GM04503 (cell line): ENCODE measurements around the gene TNFAIP2.

Experiments used
- DNase-seq: peaks from one replicate; pipeline ENCODE4 v3.0.0-alpha.2; 2012; ENCODE audit warnings: low read depth

Gene TNFAIP2

GRCh38 chr14:103094406-103095209, 28.7 kb upstream of the TNFAIP2 start, which contains the start of gene EXOC3L4:
EXOC3L4 (plus strand) TSS chr14:103094725; CDS start chr14:103100220, 5,495 bp downstream.
- no peak for DNase-seq

- no peak for DNase-seq
Measured at GRCh38 chr14:103095210-103095778, 28.0 kb upstream of the TNFAIP2 start.

GRCh38 chr14:103096387-103096786, 26.9 kb upstream of the TNFAIP2 start:
- no peak for DNase-seq

GRCh38 chr14:103097244-103097993, 25.8 kb upstream of the TNFAIP2 start:
- no peak for DNase-seq

- no peak for DNase-seq
Measured at GRCh38 chr14:103097994-103098957, 25.0 kb upstream of the TNFAIP2 start.

GRCh38 chr14:103099081-103099732, 24.1 kb upstream of the TNFAIP2 start:
- no peak for DNase-seq

GRCh38 chr14:103099733-103100280, 23.5 kb upstream of the TNFAIP2 start:
- DNase-seq: no peak

- no peak for DNase-seq
Measured at GRCh38 chr14:103100281-103101121, 22.8 kb upstream of the TNFAIP2 start.

GRCh38 chr14:103101257-103101962, 21.9 kb upstream of the TNFAIP2 start:
- no peak for DNase-seq

- no peak for DNase-seq
Measured at GRCh38 chr14:103101963-103102688, 21.1 kb upstream of the TNFAIP2 start.

- DNase-seq: no peak
Measured at GRCh38 chr14:103102689-103103260, 20.5 kb upstream of the TNFAIP2 start.

- DNase-seq: no peak
Measured at GRCh38 chr14:103103461-103104388, 19.5 kb upstream of the TNFAIP2 start.

GRCh38 chr14:103104389-103104653, 18.9 kb upstream of the TNFAIP2 start:
- no peak for DNase-seq

- no peak for DNase-seq
Measured at GRCh38 chr14:103104654-103105452, 18.4 kb upstream of the TNFAIP2 start.

- no peak for DNase-seq
Measured at GRCh38 chr14:103105580-103106150, 17.6 kb upstream of the TNFAIP2 start.

- no peak for DNase-seq
Measured at GRCh38 chr14:103107455-103107854, 15.8 kb upstream of the TNFAIP2 start.
